Esophagus squamous epithelium (tissue), 5 donors: ENCODE results near the gene LMOD1. TPM values are rescaled to one million over a fixed set of nuclear protein-coding genes. Genes with fewer than 3 reads are reported as not detected.
"Not testable (repeated sequence)": the region's sequence is repeated elsewhere in the genome, so short reads cannot be mapped to it uniquely, and the experiment has no call there.

ENCODE experiments used
- DNase-seq: peaks from one replicate; lab custom pipeline; 2025; lab: John Stamatoyannopoulos, UW
- H3K27ac ChIP-seq, 4 donors: fragments of 200-600 bp; sonication (generic); one replicate each; pipeline ENCODE4 v1.5.1; 2016 to 2019; ENCODE audit warnings: mild to moderate bottlenecking in 1 of 4
- H3K27me3 ChIP-seq, 4 donors: fragments of 200-600 bp; sonication (generic); 1 replicate in 3 of 4; 2 replicates in 1 of 4; pipeline versions ENCODE4 v1.5.1 to v1.6.0; 2017 to 2021; ENCODE audit warnings: antibody characterized with exemption in 1 of 4
- H3K36me3 ChIP-seq, 3 donors: fragments of 200-600 bp; sonication (generic); one replicate each; pipeline ENCODE4 v1.5.1; 2016 to 2019
- H3K4me1 ChIP-seq, 3 donors: fragments of 200-600 bp; sonication (generic); one replicate each; pipeline ENCODE4 v1.5.1; 2017 to 2019
- H3K4me3 ChIP-seq, 4 donors: fragments of 200-600 bp; sonication (generic); 1 replicate in 3 of 4; 2 replicates in 1 of 4; pipeline ENCODE4 v1.5.1; 2016 to 2019; ENCODE audit warnings: mild to moderate bottlenecking in 2 of 4, moderate library complexity in 1 of 4
- H3K9me3 ChIP-seq, 3 donors: fragments of 200-600 bp; sonication (generic); one replicate each; pipeline ENCODE4 v1.5.1; 2016 to 2019
- CTCF ChIP-seq, 6 experiments: fragments of 450-650 bp in 4 of 6; fragments of 200-600 bp in 2 of 6; sonication (generic) in 2 of 6; IDR thresholded peaks; one replicate each; pipeline ENCODE4 v1.5.1; 2016 to 2019; ENCODE audit warnings: antibody characterized with exemption in 6 of 6, mild to moderate bottlenecking in 4 of 6, moderate library complexity in 4 of 6
- POLR2A ChIP-seq, 4 donors: fragments of 450-650 bp; IDR thresholded peaks; one replicate each; pipeline ENCODE4 v1.6.1; 2017; ENCODE audit warnings: antibody characterized with exemption in 4 of 4, mild to moderate bottlenecking in 4 of 4, moderate library complexity in 3 of 4
- WGBS, 2 donors: methylation state at CpG; one replicate each; pipeline ENCODE4 v1.1.5; 2018; 5-methylcytosine and 5-hydroxymethylcytosine counted together
- intact Hi-C: fragments of 100-400 bp; cut with DNase I; formaldehyde crosslinking; loops from one replicate; pipeline ENCODE4 v1.15.0; 2022
- total RNA-seq, 4 donors: library from RNA; depleted of rRNA; stranded (reverse); fragments of >200 nt; gene quantifications; one replicate each; pipeline ENCODE4 v1.1.0, GENCODE V29; 2016
- donor health status: DM: yes; HTN: yes; CAD: no.

The LMOD1 gene
- total RNA-seq, 4 donors from 2014 or later = 8.3 to 157 (median 38.6) TPM

GRCh38 chr1:201876148-201876818 is 70.1 kb downstream of the LMOD1 start:
- Histone ChIP-seq H3K27me3 (no peaks in the 10 kb centered on the region), H3K4me3 (no peak overlapping the region), H3K36me3 (peaks cover 8 to 56% (median 23%) of the 10 kb centered on the region in 3 donors), H3K27ac (no peak overlapping the region), H3K9me3 (no peaks in the 10 kb centered on the region), H3K4me1 (peaks cover 0 to 9% (median 0%) of the 10 kb centered on the region in 3 donors)
- DNase-seq = no peak
- intact Hi-C loops = loop anchor here (5.0 kb wide), 1 partner anchor 96 kb away; no protein-coding TSS in a partner anchor
- TF ChIP-seq POLR2A (IDR thresholded peaks at IDR 0.05) (no peak), CTCF (IDR thresholded peaks at IDR 0.05) (peak in 1 of 6 experiments; percentile 33)
- WGBS, 2 donors = 66 to 68% methylated on average over 8 of the region's 8 CpGs

- no peaks in the 10 kb centered on the region for H3K9me3 ChIP-seq
- TF ChIP-seq POLR2A (IDR thresholded peaks at IDR 0.05) (no peak), CTCF (IDR thresholded peaks at IDR 0.05) (no peak)
- no peak for DNase-seq
- intact Hi-C loops = loop anchor here (5.0 kb wide), 1 partner anchor 98 kb away; no protein-coding TSS in a partner anchor
- WGBS, 2 donors = 71 to 100% methylated on average over 1 of the region's 1 CpG
- peaks cover 0 to 9% (median 0%) of the 10 kb centered on the region in 3 donors for H3K4me1 ChIP-seq
- peaks cover 8 to 72% (median 33%) of the 10 kb centered on the region in 3 donors for H3K36me3 ChIP-seq
- no peaks in the 10 kb centered on the region for H3K27me3 ChIP-seq
- H3K4me3 ChIP-seq = no peak overlapping the region
- H3K27ac ChIP-seq = no peak overlapping the region
These were observed 71.7 kb downstream of the LMOD1 start for GRCh38 chr1:201874672-201875071.

GRCh38 chr1:201870397-201870796 is 76.0 kb downstream of the LMOD1 start:
- peaks cover 8 to 100% (median 53%) of the 10 kb centered on the region in 3 donors for H3K36me3 ChIP-seq
- H3K27ac ChIP-seq = no peak overlapping the region
- TF ChIP-seq POLR2A (IDR thresholded peaks at IDR 0.05) = no peak
- no peak for TF ChIP-seq CTCF (IDR thresholded peaks at IDR 0.05)
- DNase-seq = no peak
- no peaks in the 10 kb centered on the region for H3K27me3 ChIP-seq
- H3K4me1 ChIP-seq = no peaks in the 10 kb centered on the region
- no peak overlapping the region for H3K4me3 ChIP-seq
- WGBS, 2 donors = 90% methylated on average over 7 to 10 of the region's 10 CpGs
- intact Hi-C loops = no loop called here
- no peaks in the 10 kb centered on the region for H3K9me3 ChIP-seq

GRCh38 chr1:201861448-201861847 is 84.9 kb downstream of the LMOD1 start:
- no peaks in the 10 kb centered on the region for H3K27me3 ChIP-seq
- no peaks in the 10 kb centered on the region for H3K9me3 ChIP-seq
- peaks cover 0 to 7% (median 0%) of the 10 kb centered on the region in 3 donors for H3K4me1 ChIP-seq
- H3K36me3 ChIP-seq = peaks cover 4 to 99% (median 14%) of the 10 kb centered on the region in 3 donors
- H3K27ac ChIP-seq = no peak overlapping the region
- no peak overlapping the region for H3K4me3 ChIP-seq
- intact Hi-C loops = no loop called here
- no peak for DNase-seq
- WGBS, 2 donors = 83 to 89% methylated on average over 7 of the region's 7 CpGs
- TF ChIP-seq CTCF (IDR thresholded peaks at IDR 0.05) = no peak
- TF ChIP-seq POLR2A (IDR thresholded peaks at IDR 0.05) = no peak

- no peak overlapping the region for H3K27ac ChIP-seq
- H3K9me3 ChIP-seq = no peaks in the 10 kb centered on the region
- H3K4me3 ChIP-seq = no peak overlapping the region
- H3K4me1 ChIP-seq = peaks cover 0 to 7% (median 0%) of the 10 kb centered on the region in 3 donors
- intact Hi-C loops = no loop called here
- no peak for DNase-seq
- H3K36me3 ChIP-seq = peaks cover 9 to 99% (median 15%) of the 10 kb centered on the region in 3 donors
- no peak for TF ChIP-seq POLR2A (IDR thresholded peaks at IDR 0.05)
- no peak for TF ChIP-seq CTCF (IDR thresholded peaks at IDR 0.05)
- WGBS, 2 donors = 70 to 73% methylated on average over 5 of the region's 5 CpGs
- H3K27me3 ChIP-seq = no peaks in the 10 kb centered on the region
These were observed 86.9 kb downstream of the LMOD1 start for GRCh38 chr1:201859424-201859823.

GRCh38 chr1:201856722-201857121 is 89.6 kb downstream of the LMOD1 start:
- H3K4me1 ChIP-seq, H3K27ac ChIP-seq, H3K4me3 ChIP-seq, intact Hi-C loops, DNase-seq, H3K27me3 ChIP-seq, H3K9me3 ChIP-seq: not testable (repeated sequence)
- peaks cover 18 to 99% (median 32%) of the 10 kb centered on the region in 3 donors for H3K36me3 ChIP-seq
- 86 to 100% methylated on average over 2 of the region's 2 CpGs for WGBS, 2 donors
